PC-9 (cell line): ENCODE measurements around the gene CPNE1.

Experiments
- CTCF ChIP-seq: fragments of 200-600 bp; sonication (generic); conservative IDR thresholded peaks from 2 replicates; pipeline ENCODE4 v1.6.1; 2017; ENCODE audit warnings: mixed run types, antibody characterized with exemption, mild to moderate bottlenecking, moderate library complexity
- EZH2 ChIP-seq: fragments of 200-600 bp; sonication (generic); IDR thresholded peaks from 2 replicates; pipeline ENCODE4 v1.8.0; 2017; ENCODE audit warnings: antibody characterized with exemption, low read depth

GRCh38 chr20:35640724-35641123 is 24.0 kb downstream of the CPNE1 start:
- no peak for TF ChIP-seq CTCF
- no peak for TF ChIP-seq EZH2
